ENCODE measurements around the gene CCDC154. TPM values are rescaled to one million over a fixed set of nuclear protein-coding genes. Genes with fewer than 3 reads are reported as not detected.

CCDC154 gene
- total and polyA plus RNA-seq, 9 of the 15 experiments (the other 6 are each of a cell fraction or from before 2014, with no cell fraction given): 0.15 to 1.4 (median 0.20) TPM; not detected in 5

GRCh38 chr16:1416521-1416941 lies 27.8 kb downstream of the CCDC154 start:
- 61% methylated on average over 3 of the region's 3 CpGs for WGBS (ENCODE audit: insufficient coverage, low coverage, missing lambda C conversion rate)
- peak overlapping the region; percentile 44; the same call in 2 of the 3 replicates for H3K27ac ChIP-seq (ENCODE audit: extremely low read depth, low read depth, low read length)

More at GRCh38 chr16:1416521-1416941, 27.8 kb downstream of the CCDC154 start:
- ChIA-PET POLR2A (interaction anchor here (0.6 to 1.3 kb wide), 3 partner anchors 9 to 27 kb away, joined by 3 read pairs; no protein-coding TSS in a partner anchor), CTCF (ENCODE audit: low intra/inter-chr PET ratio) (no interaction called here)
- no peaks in the 10 kb centered on the region for H3K27me3 ChIP-seq (ENCODE audit: control insufficient read depth in 2 of 2, insufficient read depth in 2 of 2, low read length in 2 of 2)
- no peaks in the 10 kb centered on the region for H3K9me1 ChIP-seq (ENCODE audit: control insufficient read depth, insufficient read depth, low read length)
- in situ Hi-C loops (cut with MboI) (no loop called here), intact Hi-C loops (cut with micrococcal nuclease) (no loop called here)
- H2AFZ ChIP-seq (ENCODE audit: low read depth, low read length): no peak overlapping the region
- H3K4me1 ChIP-seq (replicated peaks in 1 of 2; ENCODE audit: control insufficient read depth in 2 of 2, insufficient read depth in 2 of 2, low read length in 2 of 2): peaks cover 14 to 48% of the 10 kb centered on the region in 2 experiments; a peak in 4 of 5 replicates
- H3K79me2 ChIP-seq (ENCODE audit: control insufficient read depth, insufficient read depth, low read length): peaks cover 42% of the 10 kb centered on the region
- H3K4me3 ChIP-seq: no peak overlapping the region
- H3K9me3 ChIP-seq (replicated peaks; ENCODE audit: control insufficient read depth, insufficient read depth, low read depth, low read length): no peaks in the 10 kb centered on the region
- TF ChIP-seq ZNF143 (CRISPR knock-in tag; IDR thresholded peaks at IDR 0.05) (no peak), REST (IDR thresholded peaks at IDR 0.05; ENCODE audit: borderline replicate concordance) (peak; percentile 13; the same call in 1 of the 2 replicates), REST (CRISPR knock-in tag; IDR thresholded peaks at IDR 0.05; ENCODE audit: low read depth) (no peak)
- H3K4me2 ChIP-seq (ENCODE audit: insufficient read depth, low read length): no peak overlapping the region
- FAIRE-seq: no peak
- no TSS peak for BruUV-seq (replicated peaks)
- no peak for DNase-seq (ENCODE audit: extremely low read depth in 1 of 4, low spot score in 3 of 4)
- peaks cover 20% of the 10 kb centered on the region; the same call in 1 of the 3 replicates for H3K36me3 ChIP-seq (ENCODE audit: control insufficient read depth, insufficient read depth, low read length)
- no peak overlapping the region; a peak in 1 of 4 replicates for H3K9ac ChIP-seq (ENCODE audit: insufficient read depth in 1 of 2, low read depth in 2 of 2, low read length in 2 of 2)
- no peaks in the 10 kb centered on the region for H4K20me1 ChIP-seq (replicated peaks; ENCODE audit: control insufficient read depth, insufficient read depth, low read length)
- no peak for ATAC-seq
